ENCODE measurements around the gene GRM7.

DNA sequence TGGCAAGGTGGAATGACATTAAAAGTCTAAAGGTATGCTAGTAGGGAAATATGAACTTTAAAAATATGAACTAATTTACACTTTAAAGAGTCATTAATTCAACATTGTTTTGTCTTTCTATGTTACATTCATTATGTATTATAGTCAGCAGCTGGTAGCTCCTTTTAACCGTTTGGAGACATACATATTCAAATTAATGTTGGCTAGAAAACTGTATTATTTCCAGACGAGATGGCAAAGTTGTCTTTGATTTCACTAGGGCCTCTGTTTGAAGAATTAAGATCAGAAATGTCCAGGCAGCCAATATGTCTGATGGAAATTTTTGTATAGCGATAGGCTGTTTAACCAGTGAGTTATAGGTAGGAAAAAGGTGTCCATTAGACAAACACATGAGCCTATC lies 817.6 kb downstream of the GRM7 start:
- no peak for TF ChIP-seq ZNF184 (tag by site-specific recombination; IDR thresholded peaks at IDR 0.05)
- TF ChIP-seq ZFHX2 (tag by site-specific recombination; conservative IDR thresholded peaks at IDR 0.05), result no peak
- TF ChIP-seq, protein P1, sequence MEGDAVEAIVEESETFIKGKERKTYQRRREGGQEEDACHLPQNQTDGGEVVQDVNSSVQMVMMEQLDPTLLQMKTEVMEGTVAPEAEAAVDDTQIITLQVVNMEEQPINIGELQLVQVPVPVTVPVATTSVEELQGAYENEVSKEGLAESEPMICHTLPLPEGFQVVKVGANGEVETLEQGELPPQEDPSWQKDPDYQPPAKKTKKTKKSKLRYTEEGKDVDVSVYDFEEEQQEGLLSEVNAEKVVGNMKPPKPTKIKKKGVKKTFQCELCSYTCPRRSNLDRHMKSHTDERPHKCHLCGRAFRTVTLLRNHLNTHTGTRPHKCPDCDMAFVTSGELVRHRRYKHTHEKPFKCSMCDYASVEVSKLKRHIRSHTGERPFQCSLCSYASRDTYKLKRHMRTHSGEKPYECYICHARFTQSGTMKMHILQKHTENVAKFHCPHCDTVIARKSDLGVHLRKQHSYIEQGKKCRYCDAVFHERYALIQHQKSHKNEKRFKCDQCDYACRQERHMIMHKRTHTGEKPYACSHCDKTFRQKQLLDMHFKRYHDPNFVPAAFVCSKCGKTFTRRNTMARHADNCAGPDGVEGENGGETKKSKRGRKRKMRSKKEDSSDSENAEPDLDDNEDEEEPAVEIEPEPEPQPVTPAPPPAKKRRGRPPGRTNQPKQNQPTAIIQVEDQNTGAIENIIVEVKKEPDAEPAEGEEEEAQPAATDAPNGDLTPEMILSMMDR (tag by site-specific recombination; IDR thresholded peaks at IDR 0.05), result no peak
- TF ChIP-seq ZNF76 (tag by site-specific recombination; IDR thresholded peaks at IDR 0.05; ENCODE audit: borderline replicate concordance, low read depth), result no peak
- TF ChIP-seq, protein P2, sequence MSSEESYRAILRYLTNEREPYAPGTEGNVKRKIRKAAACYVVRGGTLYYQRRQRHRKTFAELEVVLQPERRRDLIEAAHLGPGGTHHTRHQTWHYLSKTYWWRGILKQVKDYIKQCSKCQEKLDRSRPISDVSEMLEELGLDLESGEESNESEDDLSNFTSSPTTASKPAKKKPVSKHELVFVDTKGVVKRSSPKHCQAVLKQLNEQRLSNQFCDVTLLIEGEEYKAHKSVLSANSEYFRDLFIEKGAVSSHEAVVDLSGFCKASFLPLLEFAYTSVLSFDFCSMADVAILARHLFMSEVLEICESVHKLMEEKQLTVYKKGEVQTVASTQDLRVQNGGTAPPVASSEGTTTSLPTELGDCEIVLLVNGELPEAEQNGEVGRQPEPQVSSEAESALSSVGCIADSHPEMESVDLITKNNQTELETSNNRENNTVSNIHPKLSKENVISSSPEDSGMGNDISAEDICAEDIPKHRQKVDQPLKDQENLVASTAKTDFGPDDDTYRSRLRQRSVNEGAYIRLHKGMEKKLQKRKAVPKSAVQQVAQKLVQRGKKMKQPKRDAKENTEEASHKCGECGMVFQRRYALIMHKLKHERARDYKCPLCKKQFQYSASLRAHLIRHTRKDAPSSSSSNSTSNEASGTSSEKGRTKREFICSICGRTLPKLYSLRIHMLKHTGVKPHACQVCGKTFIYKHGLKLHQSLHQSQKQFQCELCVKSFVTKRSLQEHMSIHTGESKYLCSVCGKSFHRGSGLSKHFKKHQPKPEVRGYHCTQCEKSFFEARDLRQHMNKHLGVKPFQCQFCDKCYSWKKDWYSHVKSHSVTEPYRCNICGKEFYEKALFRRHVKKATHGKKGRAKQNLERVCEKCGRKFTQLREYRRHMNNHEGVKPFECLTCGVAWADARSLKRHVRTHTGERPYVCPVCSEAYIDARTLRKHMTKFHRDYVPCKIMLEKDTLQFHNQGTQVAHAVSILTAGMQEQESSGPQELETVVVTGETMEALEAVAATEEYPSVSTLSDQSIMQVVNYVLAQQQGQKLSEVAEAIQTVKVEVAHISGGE (tag by site-specific recombination; conservative IDR thresholded peaks at IDR 0.05; ENCODE audit: low read depth), result no peak
